K562 treated with DMSO at 1 percent for 24 hours (cell line): Measurements from ENCODE around the gene PI16. TPM values are rescaled to one million over a fixed set of nuclear protein-coding genes. Genes with fewer than 3 reads are reported as not detected.

Source experiments
- total RNA-seq: library from RNA; unstranded; fragments of 300-600 nt; gene quantifications from 2 replicates; pipeline ENCODE4 v1.2.3, GENCODE V29; 2022; ENCODE audit warnings: low read depth; ENCODE audit not compliant: insufficient read depth

Gene PI16, protein sequence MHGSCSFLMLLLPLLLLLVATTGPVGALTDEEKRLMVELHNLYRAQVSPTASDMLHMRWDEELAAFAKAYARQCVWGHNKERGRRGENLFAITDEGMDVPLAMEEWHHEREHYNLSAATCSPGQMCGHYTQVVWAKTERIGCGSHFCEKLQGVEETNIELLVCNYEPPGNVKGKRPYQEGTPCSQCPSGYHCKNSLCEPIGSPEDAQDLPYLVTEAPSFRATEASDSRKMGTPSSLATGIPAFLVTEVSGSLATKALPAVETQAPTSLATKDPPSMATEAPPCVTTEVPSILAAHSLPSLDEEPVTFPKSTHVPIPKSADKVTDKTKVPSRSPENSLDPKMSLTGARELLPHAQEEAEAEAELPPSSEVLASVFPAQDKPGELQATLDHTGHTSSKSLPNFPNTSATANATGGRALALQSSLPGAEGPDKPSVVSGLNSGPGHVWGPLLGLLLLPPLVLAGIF
- total RNA-seq, result 4.5 and 7.9 TPM in 2 replicates

DNA sequence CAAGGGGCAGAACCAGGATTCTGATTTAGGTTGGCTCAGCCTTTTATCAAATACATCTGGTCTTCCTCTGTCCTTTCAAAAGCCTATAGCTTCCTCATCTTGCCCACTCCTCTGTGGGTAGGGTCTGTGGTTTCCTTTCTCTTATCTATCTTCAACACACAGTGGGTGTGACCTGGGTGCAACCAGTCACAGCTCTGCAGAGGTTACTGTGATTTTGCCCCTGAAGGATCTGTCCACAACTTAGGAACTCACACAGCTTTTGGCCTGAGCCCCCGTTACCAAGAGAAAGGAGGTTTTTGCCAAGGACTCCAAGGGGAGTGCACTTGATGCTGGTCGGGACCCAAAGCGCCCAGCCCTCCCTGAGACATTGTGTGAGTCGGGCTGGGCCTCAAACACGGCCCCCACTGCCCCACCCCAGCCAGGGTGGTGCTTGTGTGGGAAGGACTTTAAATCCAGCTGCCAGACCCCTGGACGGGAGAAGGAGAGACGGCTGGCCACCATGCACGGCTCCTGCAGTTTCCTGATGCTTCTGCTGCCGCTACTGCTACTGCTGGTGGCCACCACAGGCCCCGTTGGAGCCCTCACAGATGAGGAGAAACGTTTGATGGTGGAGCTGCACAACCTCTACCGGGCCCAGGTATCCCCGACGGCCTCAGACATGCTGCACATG, at the start of gene PI16:
Gene PI16, plus strand, starts transcription at position 477 of the 670 bp plus-strand sequence. Its CDS starts 23 bp downstream, at position 500.

GRCh38 chr6:36985808-36986703, 31.5 kb downstream of the PI16 start, which contains the start of gene MTCH1:
MTCH1 (minus strand) TSS chr6:36986196; CDS start chr6:36986173, 23 bp downstream.

DNA sequence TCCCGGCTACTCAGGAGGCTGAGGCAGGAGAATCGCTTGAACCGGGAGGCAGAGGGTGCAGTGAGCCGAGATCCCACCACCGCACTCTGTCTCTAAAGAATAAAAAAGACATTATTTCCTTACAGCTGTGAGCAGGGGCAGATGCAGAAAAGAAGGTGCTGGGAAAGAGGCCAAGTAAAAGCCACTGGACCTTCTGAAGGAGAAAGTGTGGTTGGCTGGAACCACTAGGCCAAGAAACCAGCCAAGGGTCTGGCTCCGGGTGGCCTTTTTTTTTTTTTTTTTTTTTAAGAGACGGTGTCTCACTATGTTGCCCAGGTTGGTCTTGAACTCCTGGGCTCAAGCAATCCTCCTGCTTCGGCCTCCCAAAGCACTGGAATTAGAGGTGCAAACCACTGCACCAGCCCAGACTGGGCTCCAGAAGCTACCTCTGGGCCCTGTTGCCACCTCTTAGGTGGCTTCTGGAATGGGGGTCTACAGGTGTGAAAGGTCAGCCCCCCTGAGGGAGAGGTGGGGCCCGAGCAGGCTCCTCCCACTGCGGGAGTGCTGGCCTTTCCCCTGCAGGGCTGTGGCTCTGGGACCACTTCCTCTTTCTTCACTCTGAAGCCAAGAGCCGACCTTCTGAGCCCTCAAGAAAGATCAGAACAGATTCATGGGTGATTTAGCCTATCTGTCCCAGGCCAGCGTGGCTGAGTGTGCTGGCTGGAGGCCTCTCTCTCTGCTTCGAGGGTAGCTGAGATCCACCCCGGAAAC, 50.7 kb downstream of the PI16 start, which contains the start of gene FGD2:
Gene FGD2, plus strand, starts transcription at position 595 of the 750 bp plus-strand sequence. CDS start 163 bp downstream, outside the sequence.

Other genes with a start within 250 kb of the PI16 start
- 1.9 and 2.9 TPM in 2 replicates for gene CPNE5, start 115.3 kb upstream of the PI16 start, total RNA-seq
- gene PPIL1, start 79.9 kb upstream of the PI16 start, total RNA-seq, result 30.9 and 36.1 TPM in 2 replicates
- gene C6orf89, start 68.8 kb upstream of the PI16 start, total RNA-seq, result 57.2 and 65.7 TPM in 2 replicates
- 295 and 299 TPM in 2 replicates for gene MTCH1, start 31.5 kb downstream of the PI16 start, total RNA-seq
- gene FGD2, start 50.9 kb downstream of the PI16 start, total RNA-seq, result 1.2 and 1.6 TPM in 2 replicates
- 558 and 658 TPM in 2 replicates for gene PIM1, start 215.4 kb downstream of the PI16 start, total RNA-seq